ENCODE measurements around the gene OLFM2. TPM values are rescaled to one million over a fixed set of nuclear protein-coding genes. Genes with fewer than 3 reads are reported as not detected.

The OLFM2 gene
- total and polyA plus RNA-seq, 9 of the 15 experiments (the other 6 are each of a cell fraction or from before 2014, with no cell fraction given) = 0.10 to 0.33 (median 0.23) TPM; not detected in 4

- TF ChIP-seq ZNF655 (CRISPR knock-in tag; IDR thresholded peaks at IDR 0.05) = no peak
- TF ChIP-seq GATAD2A (IDR thresholded peaks at IDR 0.05) = no peak
- TF ChIP-seq NCOA1 (IDR thresholded peaks at IDR 0.05; ENCODE audit: low read depth) = no peak
- no peak for TF ChIP-seq ZNF24 (IDR thresholded peaks at IDR 0.05)
- TF ChIP-seq CHD1 (IDR thresholded peaks at IDR 0.05; ENCODE audit: low read length) = no peak
- TF ChIP-seq CTBP1 (IDR thresholded peaks at IDR 0.05; ENCODE audit: borderline replicate concordance) = peak; percentile 34; the same call in 1 of the 2 replicates
- TF ChIP-seq, protein P1, sequence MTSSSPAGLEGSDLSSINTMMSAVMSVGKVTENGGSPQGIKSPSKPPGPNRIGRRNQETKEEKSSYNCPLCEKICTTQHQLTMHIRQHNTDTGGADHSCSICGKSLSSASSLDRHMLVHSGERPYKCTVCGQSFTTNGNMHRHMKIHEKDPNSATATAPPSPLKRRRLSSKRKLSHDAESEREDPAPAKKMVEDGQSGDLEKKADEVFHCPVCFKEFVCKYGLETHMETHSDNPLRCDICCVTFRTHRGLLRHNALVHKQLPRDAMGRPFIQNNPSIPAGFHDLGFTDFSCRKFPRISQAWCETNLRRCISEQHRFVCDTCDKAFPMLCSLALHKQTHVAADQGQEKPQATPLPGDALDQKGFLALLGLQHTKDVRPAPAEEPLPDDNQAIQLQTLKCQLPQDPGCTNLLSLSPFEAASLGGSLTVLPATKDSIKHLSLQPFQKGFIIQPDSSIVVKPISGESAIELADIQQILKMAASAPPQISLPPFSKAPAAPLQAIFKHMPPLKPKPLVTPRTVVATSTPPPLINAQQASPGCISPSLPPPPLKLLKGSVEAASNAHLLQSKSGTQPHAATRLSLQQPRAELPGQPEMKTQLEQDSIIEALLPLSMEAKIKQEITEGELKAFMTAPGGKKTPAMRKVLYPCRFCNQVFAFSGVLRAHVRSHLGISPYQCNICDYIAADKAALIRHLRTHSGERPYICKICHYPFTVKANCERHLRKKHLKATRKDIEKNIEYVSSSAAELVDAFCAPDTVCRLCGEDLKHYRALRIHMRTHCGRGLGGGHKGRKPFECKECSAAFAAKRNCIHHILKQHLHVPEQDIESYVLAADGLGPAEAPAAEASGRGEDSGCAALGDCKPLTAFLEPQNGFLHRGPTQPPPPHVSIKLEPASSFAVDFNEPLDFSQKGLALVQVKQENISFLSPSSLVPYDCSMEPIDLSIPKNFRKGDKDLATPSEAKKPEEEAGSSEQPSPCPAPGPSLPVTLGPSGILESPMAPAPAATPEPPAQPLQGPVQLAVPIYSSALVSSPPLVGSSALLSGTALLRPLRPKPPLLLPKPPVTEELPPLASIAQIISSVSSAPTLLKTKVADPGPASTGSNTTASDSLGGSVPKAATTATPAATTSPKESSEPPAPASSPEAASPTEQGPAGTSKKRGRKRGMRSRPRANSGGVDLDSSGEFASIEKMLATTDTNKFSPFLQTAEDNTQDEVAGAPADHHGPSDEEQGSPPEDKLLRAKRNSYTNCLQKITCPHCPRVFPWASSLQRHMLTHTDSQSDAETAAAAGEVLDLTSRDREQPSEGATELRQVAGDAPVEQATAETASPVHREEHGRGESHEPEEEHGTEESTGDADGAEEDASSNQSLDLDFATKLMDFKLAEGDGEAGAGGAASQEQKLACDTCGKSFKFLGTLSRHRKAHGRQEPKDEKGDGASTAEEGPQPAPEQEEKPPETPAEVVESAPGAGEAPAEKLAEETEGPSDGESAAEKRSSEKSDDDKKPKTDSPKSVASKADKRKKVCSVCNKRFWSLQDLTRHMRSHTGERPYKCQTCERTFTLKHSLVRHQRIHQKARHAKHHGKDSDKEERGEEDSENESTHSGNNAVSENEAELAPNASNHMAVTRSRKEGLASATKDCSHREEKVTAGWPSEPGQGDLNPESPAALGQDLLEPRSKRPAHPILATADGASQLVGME (CRISPR knock-in tag; IDR thresholded peaks at IDR 0.05) = no peak
- TF ChIP-seq C11orf30 (IDR thresholded peaks at IDR 0.05; ENCODE audit: low read depth) = peak; percentile 59
- TF ChIP-seq BRD9 (IDR thresholded peaks at IDR 0.05; ENCODE audit: low read depth, partially characterized antibody) = no peak
- TF ChIP-seq PRDM10 (IDR thresholded peaks at IDR 0.05; ENCODE audit: partially characterized antibody) = peak; percentile 67
- no peak for TF ChIP-seq MBD2 (IDR thresholded peaks at IDR 0.05; ENCODE audit: borderline replicate concordance, low read depth)
- TF ChIP-seq ZHX1 (conservative IDR thresholded peaks at IDR 0.05; ENCODE audit: low read length) = no peak
- TF ChIP-seq SMAD1 (IDR thresholded peaks at IDR 0.05; ENCODE audit: low read depth, low read length, partially characterized antibody) = no peak
- no peak for TF ChIP-seq HLTF (IDR thresholded peaks at IDR 0.05)
These were observed 9.1 kb upstream of the OLFM2 start (continued) for GRCh38 chr19:9945319-9945966.
